Astrocyte (in vitro differentiated cells and primary cell): ENCODE measurements around the gene PTPN13.

Experiments used
- CTCF ChIP-seq: IDR thresholded peaks from 2 replicates; pipeline ENCODE4 v1.5.1; 2011; ENCODE audit warnings: low read depth, mild to moderate bottlenecking, inconsistent platforms, low read length, moderate library complexity; ENCODE audit not compliant: insufficient read depth
- EZH2 ChIP-seq: IDR thresholded peaks from 2 replicates; pipeline ENCODE4 v1.6.1; 2012; ENCODE audit warnings: mild to moderate bottlenecking, low read length, inconsistent platforms; ENCODE audit not compliant: insufficient read depth

DNA sequence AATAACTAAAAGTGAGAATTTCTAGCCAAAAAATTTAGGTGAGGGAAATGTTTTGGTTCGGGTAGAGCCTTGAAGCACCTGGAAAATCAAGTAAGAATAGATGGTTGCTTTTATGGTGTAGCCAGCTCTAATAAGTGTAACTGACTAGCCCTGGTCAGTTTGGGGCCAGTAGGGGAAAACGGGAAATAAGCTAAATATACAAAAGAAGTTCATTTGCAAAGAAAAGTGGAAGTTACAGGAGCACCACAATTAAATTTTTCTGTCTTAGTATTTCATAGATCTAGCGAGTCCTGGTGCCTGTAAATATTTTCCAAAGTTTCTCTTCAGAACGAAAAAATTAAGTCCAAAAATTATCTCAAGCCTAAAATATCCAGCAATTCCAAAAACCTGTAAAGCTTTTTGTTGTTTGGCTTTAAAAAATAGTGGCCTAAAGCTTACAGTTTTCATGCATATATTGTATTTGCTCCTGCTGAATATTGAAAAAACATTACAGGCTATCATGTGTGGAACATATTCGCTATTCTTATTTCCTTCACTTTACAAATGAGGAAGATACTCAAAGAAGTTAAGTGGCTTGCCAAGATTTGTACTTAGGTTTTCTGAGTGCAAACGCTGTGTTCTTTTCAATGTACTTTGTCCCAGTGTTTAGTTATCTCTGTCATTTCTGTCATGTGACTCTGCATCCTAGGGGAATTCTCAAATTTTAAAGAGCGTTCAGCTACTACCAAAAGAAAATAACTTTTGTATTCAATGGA lies 7.3 kb upstream of the PTPN13 start:
- TF ChIP-seq CTCF (no peak), EZH2 (no peak)
